ENCODE data around the gene UQCC5. TPM values are rescaled to one million over a fixed set of nuclear protein-coding genes. Genes with fewer than 3 reads are reported as not detected.

The UQCC5 gene
- total and polyA plus RNA-seq, 2 donors (not counting 3 experiments of a cell fraction or from before 2014, with no cell fraction given) = 9.9 to 22.6 TPM

- peak; percentile 18 for FAIRE-seq
- intact Hi-C loops (cut with micrococcal nuclease) (no loop called here), dilution Hi-C loops (cut with MboI; ENCODE audit: extremely low pct_ligation_motif_present, low sequenced_read_pairs) (no loop called here)
- H3K4me1 ChIP-seq (ENCODE audit: control insufficient read depth, extremely low read depth, insufficient read depth, low read length) = peaks cover 36% of the 10 kb centered on the region
- H3K27me3 ChIP-seq (ENCODE audit: control insufficient read depth in 2 of 2, insufficient read depth in 2 of 2, low read length in 2 of 2) = no peaks in the 10 kb centered on the region
- no peaks in the 10 kb centered on the region for H3K9me1 ChIP-seq (replicated peaks; ENCODE audit: control insufficient read depth, extremely low read depth, insufficient read depth, low read length)
- no peak for DNase-seq (ENCODE audit: low read depth, low spot score)
- no peak overlapping the region for H3K9ac ChIP-seq (replicated peaks; ENCODE audit: extremely low read depth, insufficient read depth, low read length)
- peak; percentile 29 for TF ChIP-seq POLR2A (IDR thresholded peaks at IDR 0.05; ENCODE audit: low read depth, low read length)
- no peak for TF ChIP-seq POLR2AphosphoS5 (IDR thresholded peaks at IDR 0.05; ENCODE audit: insufficient read depth, low read depth, low read length)
- peaks cover 36% of the 10 kb centered on the region for H3K79me2 ChIP-seq (ENCODE audit: control insufficient read depth, insufficient read depth, low read length)
- BruUV-seq (replicated peaks) = TSS peak; percentile 2
- no peak overlapping the region for H3K4me2 ChIP-seq (ENCODE audit: insufficient read depth, low read length)
- H3K4me3 ChIP-seq (replicated peaks in 1 of 3; ENCODE audit: insufficient read depth in 1 of 3, low read depth in 1 of 3, low read length in 3 of 3) = no peak overlapping the region
- CTCF ChIA-PET = interaction anchor here (1.5 kb wide), 1 partner anchor 57 kb away, joined by 5 read pairs; no protein-coding TSS in a partner anchor
- POLR2A ChIA-PET = no interaction called here
- H3K27ac ChIP-seq (ENCODE audit: insufficient read depth, low read depth, low read length) = no peak overlapping the region
- no peak overlapping the region for H2AFZ ChIP-seq (ENCODE audit: low read depth, low read length)
- H4K20me1 ChIP-seq (replicated peaks; ENCODE audit: control insufficient read depth, extremely low read depth, insufficient read depth, low read length) = no peaks in the 10 kb centered on the region
- peaks cover 12 to 44% of the 10 kb centered on the region in 2 experiments for H3K36me3 ChIP-seq (ENCODE audit: control insufficient read depth in 2 of 2, extremely low read depth in 1 of 2, insufficient read depth in 2 of 2, low read length in 2 of 2)
- H3K9me3 ChIP-seq (replicated peaks; ENCODE audit: control insufficient read depth, insufficient read depth, low read length) = no peaks in the 10 kb centered on the region
These were observed 8.4 kb upstream of the UQCC5 start for GRCh38 chr3:52527732-52528585.

- H3K4me1 ChIP-seq (ENCODE audit: control insufficient read depth, extremely low read depth, insufficient read depth, low read length) = peaks cover 36% of the 10 kb centered on the region
- dilution Hi-C loops (cut with MboI; ENCODE audit: extremely low pct_ligation_motif_present, low sequenced_read_pairs) = no loop called here
- H3K4me2 ChIP-seq (ENCODE audit: insufficient read depth, low read length) = no peak overlapping the region
- DNase-seq (ENCODE audit: low read depth, low spot score) = no peak
- peaks cover 9 to 36% of the 10 kb centered on the region in 2 experiments for H3K36me3 ChIP-seq (ENCODE audit: control insufficient read depth in 2 of 2, extremely low read depth in 1 of 2, insufficient read depth in 2 of 2, low read length in 2 of 2)
- no peaks in the 10 kb centered on the region for H3K9me1 ChIP-seq (replicated peaks; ENCODE audit: control insufficient read depth, extremely low read depth, insufficient read depth, low read length)
- FAIRE-seq = no peak
- H2AFZ ChIP-seq (ENCODE audit: low read depth, low read length) = no peak overlapping the region
- ChIA-PET POLR2A (no interaction called here), CTCF (no interaction called here)
- no peaks in the 10 kb centered on the region for H3K9me3 ChIP-seq (replicated peaks; ENCODE audit: control insufficient read depth, insufficient read depth, low read length)
- H3K79me2 ChIP-seq (ENCODE audit: control insufficient read depth, insufficient read depth, low read length) = peaks cover 41% of the 10 kb centered on the region
- no peak overlapping the region for H3K27ac ChIP-seq (ENCODE audit: insufficient read depth, low read depth, low read length)
- H3K4me3 ChIP-seq (replicated peaks in 1 of 3; ENCODE audit: insufficient read depth in 1 of 3, low read depth in 1 of 3, low read length in 3 of 3) = no peak overlapping the region
- no peaks in the 10 kb centered on the region for H3K27me3 ChIP-seq (ENCODE audit: control insufficient read depth in 2 of 2, insufficient read depth in 2 of 2, low read length in 2 of 2)
- H4K20me1 ChIP-seq (replicated peaks; ENCODE audit: control insufficient read depth, extremely low read depth, insufficient read depth, low read length) = no peaks in the 10 kb centered on the region
- no TSS peak for BruUV-seq (replicated peaks)
- no peak overlapping the region for H3K9ac ChIP-seq (replicated peaks; ENCODE audit: extremely low read depth, insufficient read depth, low read length)
- TF ChIP-seq CTCF (IDR thresholded peaks at IDR 0.05; ENCODE audit: extremely low read depth in 1 of 2, insufficient read depth in 1 of 2, low read depth in 1 of 2, low read length in 2 of 2) (no peak), MYC (IDR thresholded peaks at IDR 0.05; ENCODE audit: low read depth, low read length) (no peak), POLR2AphosphoS5 (IDR thresholded peaks at IDR 0.05; ENCODE audit: insufficient read depth, low read depth, low read length) (peak; percentile 17), MAX (IDR thresholded peaks at IDR 0.05; ENCODE audit: insufficient read depth, insufficient read length) (no peak)
- intact Hi-C loops (cut with micrococcal nuclease) = no loop called here
These were observed 7.6 kb upstream of the UQCC5 start for GRCh38 chr3:52528586-52529375.
